Peyer's patch (tissue), 4 donors: ENCODE measurements around the gene UIMC1.

Experiments
- CTCF ChIP-seq, 6 experiments: fragments of 450-650 bp in 4 of 6; fragments of 200-600 bp in 2 of 6; sonication (generic) in 1 of 6; IDR thresholded peaks; one replicate each; pipeline ENCODE4 v1.5.1; 2017 to 2019; ENCODE audit warnings: antibody characterized with exemption in 6 of 6, mild to moderate bottlenecking in 3 of 6, moderate library complexity in 1 of 6
- POLR2A ChIP-seq, 2 donors: fragments of 450-650 bp; IDR thresholded peaks; one replicate each; pipeline ENCODE4 v1.5.1; 2017; ENCODE audit warnings: antibody characterized with exemption in 2 of 2, mild to moderate bottlenecking in 2 of 2, moderate library complexity in 2 of 2

GRCh38 chr5:176892663-176893062, 113.9 kb downstream of the UIMC1 start:
- TF ChIP-seq POLR2A (IDR thresholded peaks at IDR 0.05) = no peak
- no peak for TF ChIP-seq CTCF (IDR thresholded peaks at IDR 0.05)
